SH-SY5Y (cell line): ENCODE data around the gene CREB1.

Experiments
- GATA2 ChIP-seq: IDR thresholded peaks from 2 replicates; pipeline ENCODE4 v1.6.1; 2011; ENCODE audit warnings: mild to moderate bottlenecking, low read depth, low read length
- GATA3 ChIP-seq: IDR thresholded peaks from 2 replicates; pipeline ENCODE4 v1.6.1; 2011; ENCODE audit warnings: low read depth, mild to moderate bottlenecking, low read length, moderate library complexity

The CREB1 gene

DNA sequence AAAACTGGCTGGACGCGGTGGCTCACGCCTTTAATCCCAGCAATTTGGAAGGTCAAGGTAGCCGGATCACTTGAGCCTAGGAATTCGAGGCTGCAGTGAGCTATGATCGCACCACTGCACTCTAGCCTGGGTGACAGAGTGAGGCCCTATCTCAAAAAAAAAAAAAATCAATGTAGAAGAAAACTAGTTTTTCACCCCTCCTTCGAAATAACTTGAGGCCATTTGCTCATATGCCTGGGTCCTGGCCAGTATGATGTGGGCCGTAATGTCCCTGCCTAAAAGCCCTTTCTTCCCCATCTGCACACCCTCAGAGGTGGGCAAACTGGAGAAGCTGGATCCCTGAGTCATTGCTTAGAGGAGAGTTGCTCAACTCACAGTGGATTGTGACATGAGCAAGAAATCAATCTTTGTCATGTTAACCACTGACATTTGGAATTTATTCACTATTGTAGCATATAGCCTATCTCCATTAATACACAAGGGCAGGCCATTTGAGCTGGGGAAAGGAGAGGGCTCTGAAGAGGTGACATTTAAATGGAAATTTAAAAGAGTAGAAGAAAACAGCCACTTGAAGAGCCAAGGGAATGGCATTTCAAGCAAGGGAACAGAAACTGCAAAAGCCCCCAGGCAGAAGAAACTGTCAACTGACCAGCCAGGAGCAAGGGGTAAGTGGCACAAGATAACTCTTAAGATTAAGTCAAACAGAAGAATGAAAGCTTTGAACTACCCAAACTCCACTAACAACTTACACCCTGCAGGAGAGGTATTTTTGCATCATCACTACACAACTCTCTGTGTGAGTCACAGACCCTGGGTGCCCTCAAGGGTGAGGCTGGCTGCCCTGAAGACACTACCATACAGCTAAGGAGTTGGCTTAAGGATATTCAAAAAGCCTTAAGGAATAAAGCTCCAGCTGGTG lies 103.1 kb downstream of the CREB1 start:
- no peak for TF ChIP-seq GATA3
- no peak for TF ChIP-seq GATA2

DNA sequence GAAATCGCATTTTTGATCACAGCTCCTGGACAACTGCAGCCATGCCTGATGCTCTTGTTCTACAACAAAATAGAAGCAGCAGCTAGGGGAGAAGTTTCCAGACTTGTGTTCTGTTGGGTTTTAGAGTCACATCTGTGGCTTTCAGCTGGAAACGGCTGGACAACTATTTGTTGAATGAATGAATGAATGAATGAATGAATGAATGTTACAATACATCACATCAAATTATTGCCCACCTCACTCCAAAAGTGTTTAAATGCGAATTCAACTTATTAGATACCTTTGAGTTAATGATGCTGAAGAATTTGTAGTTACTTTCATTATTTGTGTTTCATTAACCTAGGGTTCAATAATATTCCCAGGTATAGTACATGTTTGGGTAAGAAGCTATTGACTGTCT lies 103.9 kb downstream of the CREB1 start:
- TF ChIP-seq GATA2 (no peak), GATA3 (no peak)

DNA sequence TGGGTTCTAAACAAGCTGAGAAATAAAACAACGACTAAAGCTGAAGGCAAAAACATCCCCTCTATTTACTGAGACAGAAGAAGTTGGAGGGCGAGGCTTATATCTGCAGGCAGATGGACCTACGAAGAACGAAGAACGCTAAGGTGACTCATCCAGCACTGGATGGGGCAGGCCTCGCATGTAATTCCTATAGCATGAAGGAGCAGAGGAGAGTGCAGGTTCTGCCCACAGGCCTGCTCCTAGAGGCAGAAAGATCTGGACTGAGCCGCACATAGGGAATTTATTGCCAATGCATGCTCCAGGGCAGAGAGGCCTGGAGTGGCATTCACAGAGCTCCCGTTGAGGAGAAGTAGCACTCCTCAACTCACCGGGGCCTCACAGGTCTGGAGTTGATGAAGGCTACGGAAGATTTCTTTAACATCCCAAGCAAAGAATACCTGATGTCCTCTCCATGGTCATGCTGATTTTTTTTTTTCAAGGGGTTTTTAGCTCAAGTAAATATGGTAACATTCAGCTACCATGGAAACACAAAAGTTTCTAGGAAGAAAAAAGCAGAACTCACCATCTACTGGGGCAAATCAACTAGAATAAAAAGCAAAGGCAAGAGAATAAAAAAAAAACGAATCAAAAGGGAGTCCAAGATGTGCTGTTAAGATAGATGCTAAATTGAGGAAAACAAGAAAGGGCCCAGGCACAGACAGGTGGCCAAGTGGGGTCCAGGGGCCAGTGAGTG lies 105.9 kb downstream of the CREB1 start:
- TF ChIP-seq GATA2 (no peak), GATA3 (no peak)

DNA sequence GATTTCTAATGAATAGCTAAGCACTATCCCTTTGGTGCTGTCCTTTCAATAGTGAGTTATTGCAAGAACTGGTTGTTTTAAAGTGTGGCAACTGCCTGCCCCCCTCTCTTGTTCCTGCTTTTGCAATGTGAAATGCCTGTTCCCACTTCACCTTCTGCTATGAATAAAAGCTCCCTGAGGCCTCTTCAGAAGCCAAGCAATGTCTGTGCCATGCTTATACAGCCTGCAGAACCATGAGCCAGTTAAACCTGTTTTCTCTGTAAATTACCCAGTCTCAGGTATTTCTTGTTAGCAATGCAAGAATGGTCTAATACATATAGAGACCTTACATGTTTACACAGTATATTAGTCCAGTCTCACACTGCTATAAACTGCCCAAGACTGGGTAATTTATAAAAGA lies 110.4 kb downstream of the CREB1 start:
- TF ChIP-seq GATA3: no peak

DNA sequence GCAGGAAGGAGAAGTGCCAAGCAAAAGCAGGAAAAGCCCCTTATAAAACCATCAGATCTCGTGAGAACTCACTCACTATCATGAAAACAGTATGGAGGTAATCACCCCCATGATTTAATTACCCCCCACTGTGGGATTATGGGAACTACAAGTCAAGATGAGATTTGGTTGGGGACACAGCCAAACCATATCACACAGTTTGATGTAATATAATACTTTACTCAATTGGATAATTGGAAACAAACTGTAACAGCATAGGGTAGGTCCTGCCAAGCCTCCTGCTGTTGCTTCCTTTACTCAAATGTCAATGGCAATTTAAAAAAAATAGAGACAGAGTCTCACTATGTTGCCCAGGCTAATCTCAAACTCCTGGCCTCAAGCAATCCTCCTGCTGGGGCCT lies 110.9 kb downstream of the CREB1 start:
- TF ChIP-seq GATA2 (no peak), GATA3 (no peak)

DNA sequence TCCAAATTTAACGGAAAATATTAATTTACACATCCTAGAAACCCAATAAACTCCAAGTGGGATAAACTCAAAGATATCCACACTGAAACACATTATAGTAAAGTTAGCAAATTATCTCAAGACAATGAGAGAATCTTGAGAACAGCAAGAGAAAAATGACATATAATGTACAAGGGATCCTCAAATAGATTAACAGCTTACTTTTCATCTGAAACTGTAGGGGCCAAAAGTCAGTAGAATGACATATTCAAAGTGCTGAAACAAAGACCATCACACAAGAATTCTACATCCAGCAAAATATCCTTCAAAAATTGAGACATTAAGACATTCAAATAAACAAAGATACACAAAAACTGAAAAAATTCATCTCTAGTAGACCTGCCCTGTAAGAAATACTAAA lies 114.1 kb downstream of the CREB1 start:
- no peak for TF ChIP-seq GATA3
- no peak for TF ChIP-seq GATA2
